AG04449 (cell line): Measurements from ENCODE around the gene AFF3.

Experiments used
- CTCF ChIA-PET: fragments of 350-600 bp; formaldehyde crosslinking; extraction: SDS; loops from one replicate; lab custom pipeline; 2021; ENCODE audit warnings: antibody characterized with exemption; lab: Yijun Ruan, JAX
- POLR2A ChIA-PET: fragments of 400-600, 350-600 bp; formaldehyde crosslinking; extraction: SDS; loops from one replicate; lab custom pipeline; 2020; ENCODE audit warnings: antibody characterized with exemption, inconsistent platforms; lab: Yijun Ruan, JAX
- DNase-seq: peaks from one replicate; pipeline ENCODE4 v3.0.0-alpha.2; 2010; ENCODE audit warnings: low read depth, low spot score
- H3K4me3 ChIP-seq: 2 replicates; pipeline ENCODE4 v1.5.1; 2011; ENCODE audit warnings: low read depth, mild to moderate bottlenecking, control low read depth, low read length
- CTCF ChIP-seq: IDR thresholded peaks from one replicate; pipeline ENCODE4 v1.5.1; 2011; ENCODE audit warnings: mild to moderate bottlenecking, moderate library complexity, low read length, control low read depth, inconsistent platforms; ENCODE audit not compliant: insufficient read depth; ENCODE audit errors: missing control alignments

Gene AFF3

GRCh38 chr2:100071335-100072043 is 70.9 kb downstream of the AFF3 start:
- ChIA-PET POLR2A (no interaction called here), CTCF (interaction anchor here (1.5 kb wide), 1 partner anchor 10 kb away, joined by 3 read pairs; no protein-coding TSS in a partner anchor)
- no peak overlapping the region for H3K4me3 ChIP-seq
- DNase-seq = no peak
- TF ChIP-seq CTCF = no peak

DNA sequence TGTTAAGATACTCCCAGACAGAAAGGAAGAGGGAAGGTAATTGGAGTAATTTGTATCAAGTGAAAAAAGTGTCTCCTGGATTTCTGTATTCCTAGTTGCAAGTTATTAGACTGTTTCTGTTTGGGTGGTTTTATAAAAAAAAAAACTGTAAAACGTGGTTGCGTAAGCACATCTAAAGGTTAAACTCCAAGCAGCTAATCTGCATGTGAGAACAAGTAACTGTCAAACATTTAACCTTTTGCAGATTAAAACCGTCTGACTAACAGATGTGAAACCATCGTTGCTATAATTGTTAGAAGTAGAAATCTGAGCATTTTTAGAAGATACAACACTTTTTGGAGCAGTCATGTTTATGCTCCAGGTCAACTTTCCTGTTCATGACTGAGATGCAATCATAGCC is 72.3 kb downstream of the AFF3 start:
- POLR2A ChIA-PET = no interaction called here
- no peak for DNase-seq
- CTCF ChIA-PET = no interaction called here
- H3K4me3 ChIP-seq = no peak overlapping the region
- TF ChIP-seq CTCF = no peak

GRCh38 chr2:100068395-100068794 is 74.0 kb downstream of the AFF3 start:
- TF ChIP-seq CTCF = no peak
- POLR2A ChIA-PET = no interaction called here
- no peak overlapping the region for H3K4me3 ChIP-seq
- CTCF ChIA-PET = interaction anchor here (1.1 kb wide), 1 partner anchor 12 kb away, joined by 3 read pairs; no protein-coding TSS in a partner anchor
- DNase-seq = no peak

DNA sequence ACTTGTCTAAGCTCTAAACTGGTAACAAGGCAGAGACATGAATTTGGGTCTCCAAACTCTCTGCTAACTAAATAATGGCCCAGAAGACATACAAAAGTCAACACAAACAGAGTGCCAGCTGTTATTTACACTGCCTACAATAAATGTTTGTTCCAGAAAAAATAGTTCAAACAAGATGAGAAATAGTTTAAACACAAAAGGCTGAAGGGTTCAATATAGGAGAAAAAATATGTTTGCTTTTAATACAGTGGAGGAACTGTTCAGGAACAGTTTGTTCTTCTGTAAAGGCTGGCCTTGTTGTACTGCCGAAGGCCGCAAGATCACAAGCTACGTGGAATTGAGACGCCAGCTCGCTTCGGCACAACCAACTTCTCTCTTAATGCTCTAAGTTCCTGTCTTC is 74.6 kb downstream of the AFF3 start:
- H3K4me3 ChIP-seq = no peak overlapping the region
- no peak for DNase-seq
- CTCF ChIA-PET = interaction anchor here (1.1 kb wide), 1 partner anchor 12 kb away, joined by 3 read pairs; no protein-coding TSS in a partner anchor
- TF ChIP-seq CTCF = no peak
- POLR2A ChIA-PET = interaction anchor here (0.6 kb wide), 1 partner anchor 220 kb away, joined by 3 read pairs; no protein-coding TSS in a partner anchor

DNA sequence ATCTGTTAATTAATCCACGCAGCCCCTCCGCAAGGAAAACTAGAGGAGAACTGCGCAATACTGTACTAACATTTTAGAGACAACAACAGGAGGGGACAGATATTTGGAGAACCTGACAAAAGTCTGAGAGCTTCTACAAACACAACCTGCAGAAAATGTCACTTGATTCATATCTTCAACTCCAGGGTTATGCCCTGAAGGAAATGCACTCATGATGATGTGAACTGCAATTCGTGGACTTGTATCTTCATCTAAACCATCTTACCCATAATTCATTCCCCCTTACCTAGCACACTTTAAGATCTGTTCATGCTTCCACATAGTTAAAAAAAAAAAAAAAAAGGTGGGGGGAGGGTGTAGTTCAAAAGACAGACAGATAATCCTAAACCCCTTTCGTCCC is 75.5 kb downstream of the AFF3 start:
- no peak for DNase-seq
- ChIA-PET POLR2A (no interaction called here), CTCF (no interaction called here)
- no peak for TF ChIP-seq CTCF
- no peak overlapping the region for H3K4me3 ChIP-seq

DNA sequence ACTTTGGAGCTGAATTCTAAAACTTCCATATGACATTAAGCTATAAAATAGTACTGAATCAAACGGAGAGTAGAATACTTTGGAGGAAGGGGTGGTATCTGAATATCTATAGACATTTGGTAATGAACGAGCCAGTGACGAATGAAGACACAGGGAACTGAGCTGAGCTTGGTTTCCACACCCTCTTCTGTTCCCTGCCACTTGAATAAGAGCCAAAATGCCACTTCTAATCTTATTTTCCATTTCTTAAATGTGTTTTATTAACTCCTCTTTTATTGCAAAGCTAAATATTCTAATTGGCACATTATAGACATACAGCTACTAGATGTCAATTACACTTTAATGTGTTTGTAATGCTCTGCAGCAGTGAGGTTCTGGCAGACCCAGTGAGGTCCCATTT is 76.1 kb downstream of the AFF3 start:
- ChIA-PET POLR2A (no interaction called here), CTCF (no interaction called here)
- no peak for DNase-seq
- TF ChIP-seq CTCF = no peak
- H3K4me3 ChIP-seq = no peak overlapping the region
